HEK293 (cell line): ENCODE data around the gene UST.

Experiments used
- CTCF ChIA-PET: fragments of 350-600 bp; formaldehyde crosslinking; extraction: SDS; loops from one replicate; lab custom pipeline; 2021; ENCODE audit warnings: antibody characterized with exemption; lab: Yijun Ruan, JAX
- POLR2A ChIA-PET: fragments of 300-600 bp; formaldehyde crosslinking; extraction: SDS; loops from one replicate; lab custom pipeline; 2020; ENCODE audit warnings: antibody characterized with exemption, inconsistent platforms; lab: Yijun Ruan, JAX
- H3K27ac ChIP-seq: fragments of 200-500 bp; sonication (Bioruptor generic); 2 replicates; pipeline ENCODE4 v1.5.1; 2014; ENCODE audit warnings: low read depth, low read length, control low read depth, inconsistent platforms; ENCODE audit errors: extremely low read depth
- H3K36me3 ChIP-seq, 2 experiments: fragments of 200-500 bp in 1 of 2; sonication (Bioruptor generic) in 1 of 2; 1 replicate in 1 of 2; 2 replicates in 1 of 2; pipeline ENCODE4 v1.5.1; 2014 to 2017; ENCODE audit warnings: inconsistent platforms in 2 of 2, low read length in 2 of 2; ENCODE audit not compliant: control insufficient read depth in 2 of 2, insufficient read depth in 1 of 2
- H3K4me1 ChIP-seq: fragments of 200-500 bp; sonication (Bioruptor generic); 2 replicates; pipeline ENCODE4 v1.5.1; 2014; ENCODE audit warnings: mild to moderate bottlenecking, low read length, inconsistent platforms; ENCODE audit not compliant: control insufficient read depth, insufficient read depth
- H3K4me3 ChIP-seq: 2 replicates; pipeline ENCODE4 v1.5.1; 2011; ENCODE audit warnings: low read depth, mild to moderate bottlenecking, control low read depth, low read length, moderate library complexity
- H3K9me3 ChIP-seq: fragments of 200-500 bp; sonication (Bioruptor generic); 2 replicates; pipeline ENCODE4 v1.5.1; 2014; ENCODE audit warnings: low read depth, low read length, inconsistent platforms; ENCODE audit not compliant: control insufficient read depth, insufficient read depth
- GLI4 ChIP-seq: fragments of 450-650 bp; formaldehyde crosslinking; IDR thresholded peaks from 2 replicates; pipeline ENCODE4 v1.5.1; 2016; ENCODE audit warnings: missing biosample characterization, missing genetic modification characterization
- HOXD13 ChIP-seq: sonication (generic); formaldehyde crosslinking; IDR thresholded peaks from 2 replicates; pipeline ENCODE4 v1.8.0; 2022; ENCODE audit warnings: missing genetic modification reagents, borderline replicate concordance
- KLF9 ChIP-seq: fragments of 450-650 bp; formaldehyde crosslinking; IDR thresholded peaks from 2 replicates; pipeline ENCODE4 v1.5.1; 2016; ENCODE audit warnings: missing biosample characterization, missing genetic modification characterization, low read depth
- OVOL3 ChIP-seq: fragments of 450-650 bp; formaldehyde crosslinking; IDR thresholded peaks from 2 replicates; pipeline ENCODE4 v1.5.1; 2016; ENCODE audit warnings: missing biosample characterization, missing genetic modification characterization
- PRDM1 ChIP-seq: fragments of 450-650 bp; formaldehyde crosslinking; IDR thresholded peaks from 2 replicates; pipeline ENCODE4; 2016; ENCODE audit warnings: missing biosample characterization, missing genetic modification characterization
- PRDM4 ChIP-seq: fragments of 450-650 bp; formaldehyde crosslinking; IDR thresholded peaks from 2 replicates; pipeline ENCODE4 v1.5.1; 2017; ENCODE audit warnings: missing biosample characterization, missing genetic modification characterization
- SALL2 ChIP-seq: fragments of 450-650 bp; formaldehyde crosslinking; IDR thresholded peaks from 2 replicates; pipeline ENCODE4 v1.5.0; 2017; ENCODE audit warnings: missing biosample characterization, mild to moderate bottlenecking, missing genetic modification characterization, borderline replicate concordance
- ZNF148 ChIP-seq: fragments of 450-650 bp; formaldehyde crosslinking; IDR thresholded peaks from 2 replicates; pipeline ENCODE4 v1.5.0; 2017; ENCODE audit warnings: missing biosample characterization, missing genetic modification characterization, borderline replicate concordance
- ZNF174 ChIP-seq: fragments of 450-650 bp; formaldehyde crosslinking; IDR thresholded peaks from 2 replicates; pipeline ENCODE4 v1.5.0; 2017; ENCODE audit warnings: missing biosample characterization, mild to moderate bottlenecking, missing genetic modification characterization
- ZNF19 ChIP-seq: fragments of 450-650 bp; formaldehyde crosslinking; IDR thresholded peaks from 2 replicates; pipeline ENCODE4; 2016; ENCODE audit warnings: missing biosample characterization, missing genetic modification characterization, low read depth
- ZNF398 ChIP-seq: fragments of 450-650 bp; formaldehyde crosslinking; IDR thresholded peaks from 2 replicates; pipeline ENCODE4 v1.5.1; 2017; ENCODE audit warnings: missing biosample characterization, missing genetic modification characterization
- ZNF518A ChIP-seq: fragments of 450-650 bp; formaldehyde crosslinking; conservative IDR thresholded peaks from 2 replicates; pipeline ENCODE4 v1.5.1; 2016; ENCODE audit warnings: low read depth, missing biosample characterization, missing genetic modification characterization
- ZNF521 ChIP-seq: fragments of 450-650 bp; formaldehyde crosslinking; IDR thresholded peaks from 2 replicates; pipeline ENCODE4 v1.5.1; 2017; ENCODE audit warnings: missing biosample characterization, mild to moderate bottlenecking, missing genetic modification characterization
- ZNF555 ChIP-seq: fragments of 450-650 bp; formaldehyde crosslinking; conservative IDR thresholded peaks from 2 replicates; pipeline ENCODE4 v1.5.1; 2017; ENCODE audit warnings: missing biosample characterization, mild to moderate bottlenecking, missing genetic modification characterization, inconsistent platforms
- ZNF639 ChIP-seq: fragments of 450-650 bp; formaldehyde crosslinking; IDR thresholded peaks from 2 replicates; pipeline ENCODE4 v1.5.1; 2016; ENCODE audit warnings: missing biosample characterization, missing genetic modification characterization
- ZNF707 ChIP-seq: fragments of 450-650 bp; formaldehyde crosslinking; IDR thresholded peaks from 2 replicates; pipeline ENCODE4 v1.5.1; 2016; ENCODE audit warnings: missing biosample characterization, missing genetic modification characterization
- ZNF837 ChIP-seq: fragments of 450-650 bp; formaldehyde crosslinking; IDR thresholded peaks from 2 replicates; pipeline ENCODE4 v1.5.1; 2016; ENCODE audit warnings: missing biosample characterization, missing genetic modification characterization

Gene UST

GRCh38 chr6:148964467-148964866 is 217.6 kb downstream of the UST start (continued):
- no peak for TF ChIP-seq ZNF518A (tag by site-specific recombination)
- no peak for TF ChIP-seq SALL2
- no peak for TF ChIP-seq GLI4 (tag by site-specific recombination)

- ChIA-PET POLR2A (no interaction called here), CTCF (interaction anchor here (0.6 kb wide), 1 partner anchor 280 kb away, joined by 3 read pairs; no protein-coding TSS in a partner anchor)
- TF ChIP-seq KLF9 (tag by site-specific recombination) (no peak), PRDM4 (tag by site-specific recombination) (no peak), ZNF639 (tag by site-specific recombination) (no peak), OVOL3 (tag by site-specific recombination) (no peak), ZNF555 (tag by site-specific recombination) (no peak)
- Histone ChIP-seq H3K36me3 (no peaks in the 10 kb centered on the region), H3K4me3 (no peak overlapping the region), H3K27ac (no peak overlapping the region), H3K9me3 (no peaks in the 10 kb centered on the region), H3K4me1 (peaks cover 10% of the 10 kb centered on the region)
Measured at GRCh38 chr6:148965287-148965686, 218.5 kb downstream of the UST start.

GRCh38 chr6:148967011-148967520 is 220.2 kb downstream of the UST start:
- no peak overlapping the region for H3K27ac ChIP-seq
- peaks cover 10% of the 10 kb centered on the region for H3K4me1 ChIP-seq
- ChIA-PET CTCF (interaction anchor here (0.7 to 1.4 kb wide), 2 partner anchors 13 to 18 kb away, joined by 4 to 6 read pairs; no protein-coding TSS in a partner anchor), POLR2A (no interaction called here)
- TF ChIP-seq ZNF19 (tag by site-specific recombination) = no peak
- no peak for TF ChIP-seq ZNF148
- TF ChIP-seq ZNF398 (tag by site-specific recombination) = no peak
- TF ChIP-seq ZNF837 (tag by site-specific recombination) = no peak
- no peak for TF ChIP-seq ZNF707
- TF ChIP-seq ZNF521 = no peak
- TF ChIP-seq PRDM1 (tag by site-specific recombination) = no peak
- TF ChIP-seq ZNF174 = no peak
- TF ChIP-seq HOXD13 (CRISPR knock-in tag) = no peak
- no peaks in the 10 kb centered on the region for H3K36me3 ChIP-seq
- no peaks in the 10 kb centered on the region for H3K9me3 ChIP-seq
- H3K4me3 ChIP-seq = no peak overlapping the region
